Caki2 (cell line): ENCODE results near the gene CTNND2. TPM values are rescaled to one million over a fixed set of nuclear protein-coding genes. Genes with fewer than 3 reads are reported as not detected.

ENCODE experiments used
- DNase-seq: peaks from one replicate; pipeline ENCODE4 v3.0.0-alpha.2; 2015; ENCODE audit warnings: low read depth
- in situ Hi-C: cut with HindIII; loops from 2 replicates; pipeline ENCODE4 v1.10.0; 2016; ENCODE audit warnings: low sequenced_read_pairs, low pct_unique_long_range_greater_than_20kb, mixed read lengths
- total RNA-seq: library from RNA; depleted of rRNA; stranded (reverse); fragments of >200 nt; shearing (Covaris generic); gene quantifications from 2 replicates; pipeline ENCODE4 v1.2.3, GENCODE V29; 2014; ENCODE audit warnings: low replicate concordance

CTNND2 gene
- total RNA-seq, 1 experiment from 2014 or later: not detected

GRCh38 chr5:11239261-11240015, 664.8 kb downstream of the CTNND2 start:
- in situ Hi-C loops: no loop called here
- DNase-seq: no peak

GRCh38 chr5:11234501-11234911, 669.7 kb downstream of the CTNND2 start:
- in situ Hi-C loops: no loop called here
- DNase-seq: no peak

DNA sequence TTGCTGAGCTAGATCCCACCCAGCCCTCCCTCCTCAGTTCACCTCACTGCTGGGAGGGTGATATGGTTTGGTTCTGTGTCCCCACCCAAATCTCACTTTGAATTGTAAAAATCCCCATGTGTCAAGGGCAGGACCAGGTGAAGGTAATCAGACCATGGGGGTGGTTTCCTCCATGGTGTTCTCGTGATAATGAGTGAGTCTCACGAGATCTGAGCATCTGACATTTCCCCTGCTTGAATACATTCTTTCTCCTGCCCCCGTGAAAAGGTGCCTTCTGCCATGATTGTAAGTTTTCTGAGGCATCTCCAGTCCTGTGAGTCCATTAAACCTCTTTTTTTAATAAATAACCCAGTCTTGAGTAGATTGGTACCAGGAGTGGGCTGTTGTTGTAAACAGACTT, 673.4 kb downstream of the CTNND2 start:
- no peak for DNase-seq

DNA sequence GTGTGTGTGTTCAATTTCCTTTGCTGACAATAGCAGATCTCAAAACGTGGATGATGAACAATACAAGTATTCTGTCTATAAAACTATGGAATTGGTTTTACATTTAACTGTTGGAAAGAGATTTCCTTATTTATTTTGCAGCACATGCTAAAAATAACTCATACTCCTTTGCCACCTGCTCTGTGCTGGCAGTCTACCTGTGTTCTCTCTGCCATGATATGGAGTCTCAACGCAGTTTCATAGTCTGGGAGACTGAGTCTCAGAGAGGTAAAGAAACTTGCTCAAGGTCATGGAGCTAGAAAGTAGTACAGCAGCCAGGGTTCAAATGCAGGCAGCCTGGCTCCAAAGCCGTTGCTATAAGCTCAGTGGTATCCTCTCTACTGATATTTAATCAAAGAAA, 677.2 kb downstream of the CTNND2 start:
- in situ Hi-C loops: no loop called here
- DNase-seq: no peak

More for the DNA sequence above, 673.4 kb downstream of the CTNND2 start:
- in situ Hi-C loops: no loop called here

GRCh38 chr5:11224436-11225187, 679.6 kb downstream of the CTNND2 start:
- in situ Hi-C loops: no loop called here

GRCh38 chr5:11222169-11222568, 682.1 kb downstream of the CTNND2 start:
- in situ Hi-C loops: no loop called here

More at GRCh38 chr5:11224436-11225187, 679.6 kb downstream of the CTNND2 start:
- DNase-seq: no peak

GRCh38 chr5:11214864-11215644, 689.2 kb downstream of the CTNND2 start:
- no peak for DNase-seq
- in situ Hi-C loops: no loop called here

More at GRCh38 chr5:11222169-11222568, 682.1 kb downstream of the CTNND2 start:
- DNase-seq: no peak

- in situ Hi-C loops: no loop called here
- DNase-seq: no peak
Observed at GRCh38 chr5:11212706-11213105, 691.5 kb downstream of the CTNND2 start.

- in situ Hi-C loops: no loop called here
- DNase-seq: no peak
Observed at GRCh38 chr5:11197726-11198125, 706.5 kb downstream of the CTNND2 start.

DNA sequence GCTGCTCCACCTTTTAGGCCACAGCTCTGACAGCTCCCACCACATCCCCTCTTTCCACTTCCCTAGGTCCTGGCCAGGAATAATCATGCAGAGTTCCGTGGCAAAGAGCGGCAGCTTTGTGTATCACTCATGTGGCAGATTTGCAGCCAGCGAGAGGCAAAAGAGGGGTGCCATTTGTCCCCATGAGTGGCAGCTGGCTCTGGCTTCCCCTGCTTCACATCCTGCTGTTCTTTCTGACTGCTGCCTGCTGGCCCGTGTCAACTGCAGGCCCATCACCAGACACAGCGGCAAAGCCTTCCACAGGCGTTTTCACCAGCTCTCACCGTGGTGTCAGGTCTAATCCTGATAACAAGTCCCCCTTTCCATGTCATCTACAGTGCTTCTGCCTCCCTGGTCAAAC, 712.6 kb downstream of the CTNND2 start:
- DNase-seq: no peak
- in situ Hi-C loops: no loop called here

- in situ Hi-C loops: no loop called here
- peak; percentile 28 for DNase-seq
Observed at GRCh38 chr5:11182441-11183080, 721.7 kb downstream of the CTNND2 start.

GRCh38 chr5:11181940-11182339, 722.3 kb downstream of the CTNND2 start:
- in situ Hi-C loops: no loop called here
- no peak for DNase-seq

- in situ Hi-C loops: no loop called here
- DNase-seq: no peak
Observed at GRCh38 chr5:11180890-11181289, 723.4 kb downstream of the CTNND2 start.

- in situ Hi-C loops: no loop called here
- no peak for DNase-seq
Observed at GRCh38 chr5:11177999-11178711, 726.1 kb downstream of the CTNND2 start.

- no peak for DNase-seq
- in situ Hi-C loops: no loop called here
Observed at GRCh38 chr5:11174591-11174990, 729.7 kb downstream of the CTNND2 start.

GRCh38 chr5:11172484-11172883, 731.8 kb downstream of the CTNND2 start:
- in situ Hi-C loops: no loop called here
- DNase-seq: no peak

DNA sequence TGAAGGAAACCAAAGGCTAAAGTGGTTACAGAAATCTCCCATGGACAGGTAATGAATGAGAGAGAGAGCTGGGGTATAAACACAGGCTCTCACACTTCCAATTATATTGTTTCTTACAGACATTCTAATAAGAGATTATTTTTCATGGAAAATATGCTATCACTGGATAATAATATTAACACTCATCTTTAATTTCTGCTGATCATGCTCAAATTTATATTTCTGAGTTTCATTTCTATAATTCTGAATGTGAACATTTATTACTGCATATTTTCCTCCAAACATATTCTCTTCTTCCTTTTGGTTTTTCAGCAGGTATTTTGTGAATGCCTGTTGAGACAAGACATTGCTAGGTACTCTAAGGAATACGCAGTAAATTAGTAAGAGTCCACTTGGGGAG, 733.0 kb downstream of the CTNND2 start:
- DNase-seq: no peak

DNA sequence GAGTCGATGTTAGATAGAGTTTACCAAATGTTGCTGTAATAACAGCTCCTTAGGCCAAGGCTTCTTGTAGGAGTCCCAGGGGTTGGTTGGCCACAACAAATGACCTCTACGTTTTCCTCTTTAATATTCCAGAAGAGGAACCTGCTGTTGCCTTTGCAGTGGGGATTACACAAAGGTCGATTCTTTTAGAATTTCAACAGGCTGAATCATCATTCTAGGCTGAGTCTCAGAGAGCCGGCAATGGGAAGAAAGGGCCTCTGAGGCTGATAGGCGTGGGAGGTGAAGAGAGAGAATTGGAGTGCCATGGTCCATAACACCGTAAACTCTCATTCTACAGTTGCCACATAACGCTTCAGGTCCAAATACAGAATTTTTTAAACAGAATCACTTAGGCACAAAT, 737.3 kb downstream of the CTNND2 start:
- in situ Hi-C loops: no loop called here
- DNase-seq: no peak

More for the DNA sequence above, 733.0 kb downstream of the CTNND2 start:
- in situ Hi-C loops: no loop called here
